Prostate gland (tissue), 2 donors: ENCODE results near the gene MYDGF.

ENCODE experiments used
- POLR2A ChIP-seq: fragments of 450-650 bp; IDR thresholded peaks from one replicate; pipeline ENCODE4 v1.6.1; 2016; ENCODE audit warnings: antibody characterized with exemption, mild to moderate bottlenecking
- POLR2AphosphoS5 ChIP-seq: sonication (generic); formaldehyde crosslinking; IDR thresholded peaks from one replicate; pipeline ENCODE4 v1.6.1; 2017; ENCODE audit warnings: antibody characterized with exemption
- TF ChIP-seq, protein P1 (sequence below), 4 experiments: fragments of 200-600 bp in 2 of 4; fragments of 450-650 bp in 2 of 4; sonication (generic) in 2 of 4; IDR thresholded peaks; 1 replicate in 3 of 4; 2 replicates in 1 of 4; pipeline ENCODE4 v1.5.1; 2016 to 2019; ENCODE audit warnings: antibody characterized with exemption in 4 of 4, mild to moderate bottlenecking in 2 of 4, moderate library complexity in 2 of 4

DNA sequence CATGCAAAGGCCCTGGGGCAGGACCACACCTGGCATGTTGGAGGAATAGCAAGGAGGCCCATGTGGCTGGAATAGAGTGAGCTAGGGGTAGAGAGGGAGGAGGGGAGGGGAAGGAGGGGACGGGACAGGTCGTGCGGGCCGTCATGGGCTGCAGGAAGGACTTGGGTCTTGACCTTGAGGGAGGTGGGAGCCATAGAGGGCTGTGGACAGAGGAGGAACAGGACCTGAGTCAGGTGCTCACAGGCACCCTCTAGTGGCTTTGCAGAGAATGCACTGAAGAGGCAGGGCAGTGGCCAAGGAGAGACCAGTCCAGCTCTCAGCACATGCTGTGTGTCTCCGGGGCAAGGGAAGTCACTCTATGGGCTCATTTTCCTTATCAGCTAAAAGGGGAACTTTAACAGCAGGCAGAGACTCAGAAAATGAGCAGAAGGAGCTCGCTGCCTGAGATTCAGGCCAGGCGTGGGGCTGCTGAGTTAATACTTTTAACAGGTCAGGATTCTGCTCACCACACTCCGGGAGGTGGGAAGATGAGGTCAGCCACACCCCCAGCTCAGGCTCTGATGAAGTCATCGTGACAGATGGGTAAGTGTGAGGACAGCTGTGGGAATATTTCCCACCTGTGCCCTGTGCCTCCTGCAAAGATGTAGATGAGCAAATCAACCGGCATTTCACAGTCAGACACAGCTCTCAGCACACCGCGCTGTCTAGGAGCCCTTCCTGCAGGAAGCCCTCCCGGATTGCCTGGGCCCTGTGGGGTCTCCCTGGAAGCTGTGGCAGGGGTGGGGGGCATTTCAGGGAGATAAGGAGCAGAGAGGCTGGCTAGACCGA is 36.8 kb downstream of the MYDGF start:
- no peak for TF ChIP-seq POLR2AphosphoS5
- no peak for TF ChIP-seq POLR2A
- TF ChIP-seq, protein P1, sequence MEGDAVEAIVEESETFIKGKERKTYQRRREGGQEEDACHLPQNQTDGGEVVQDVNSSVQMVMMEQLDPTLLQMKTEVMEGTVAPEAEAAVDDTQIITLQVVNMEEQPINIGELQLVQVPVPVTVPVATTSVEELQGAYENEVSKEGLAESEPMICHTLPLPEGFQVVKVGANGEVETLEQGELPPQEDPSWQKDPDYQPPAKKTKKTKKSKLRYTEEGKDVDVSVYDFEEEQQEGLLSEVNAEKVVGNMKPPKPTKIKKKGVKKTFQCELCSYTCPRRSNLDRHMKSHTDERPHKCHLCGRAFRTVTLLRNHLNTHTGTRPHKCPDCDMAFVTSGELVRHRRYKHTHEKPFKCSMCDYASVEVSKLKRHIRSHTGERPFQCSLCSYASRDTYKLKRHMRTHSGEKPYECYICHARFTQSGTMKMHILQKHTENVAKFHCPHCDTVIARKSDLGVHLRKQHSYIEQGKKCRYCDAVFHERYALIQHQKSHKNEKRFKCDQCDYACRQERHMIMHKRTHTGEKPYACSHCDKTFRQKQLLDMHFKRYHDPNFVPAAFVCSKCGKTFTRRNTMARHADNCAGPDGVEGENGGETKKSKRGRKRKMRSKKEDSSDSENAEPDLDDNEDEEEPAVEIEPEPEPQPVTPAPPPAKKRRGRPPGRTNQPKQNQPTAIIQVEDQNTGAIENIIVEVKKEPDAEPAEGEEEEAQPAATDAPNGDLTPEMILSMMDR (IDR thresholded peaks at IDR 0.05), result peak in 3 of 4 experiments; percentile 21 to 66 (median 43)
